Measurements from ENCODE around the gene RPS3A.

Gene RPS3A

DNA sequence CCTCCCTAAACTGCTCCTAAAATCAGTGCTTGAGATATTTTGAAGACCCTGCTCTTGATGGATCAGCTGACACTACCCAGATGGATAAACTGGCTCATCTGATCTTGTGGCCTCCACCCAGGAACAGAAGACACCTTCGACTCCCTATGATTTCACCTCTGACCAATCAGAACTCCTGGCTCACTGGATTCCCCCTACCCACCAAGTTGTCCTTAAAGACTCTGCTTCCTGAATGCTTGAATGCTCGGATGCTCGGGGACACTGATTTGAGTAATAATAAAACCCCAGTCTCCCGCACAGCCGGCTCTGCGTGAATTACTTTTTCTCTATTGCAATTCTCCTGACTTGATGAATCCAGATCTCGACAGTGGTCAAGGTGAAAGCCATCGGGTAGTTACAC, 12.0 kb upstream of the RPS3A start:
- TF ChIP-seq CTCF (IDR thresholded peaks at IDR 0.05; ENCODE audit: low read depth, low read length) = no peak
- DNase-seq (ENCODE audit: low read depth in 2 of 2) = no peak
- no peak overlapping the region for H3K4me3 ChIP-seq (replicated peaks in 1 of 2; ENCODE audit: low read depth in 2 of 2, low read length in 2 of 2)

GRCh38 chr4:151091047-151091446, 8.4 kb upstream of the RPS3A start:
- DNase-seq (ENCODE audit: low read depth in 2 of 2) = no peak
- no peak overlapping the region for H3K4me3 ChIP-seq (replicated peaks in 1 of 2; ENCODE audit: low read depth in 2 of 2, low read length in 2 of 2)
- TF ChIP-seq CTCF (IDR thresholded peaks at IDR 0.05; ENCODE audit: low read depth, low read length) = no peak

GRCh38 chr4:151092488-151092887, 6.9 kb upstream of the RPS3A start:
- no peak for DNase-seq (ENCODE audit: low read depth in 2 of 2)
- TF ChIP-seq CTCF (IDR thresholded peaks at IDR 0.05; ENCODE audit: low read depth, low read length) = no peak
- H3K4me3 ChIP-seq (replicated peaks in 1 of 2; ENCODE audit: low read depth in 2 of 2, low read length in 2 of 2) = no peak overlapping the region

- H3K4me3 ChIP-seq (replicated peaks in 1 of 2; ENCODE audit: low read depth in 2 of 2, low read length in 2 of 2) = no peak overlapping the region
- TF ChIP-seq CTCF (IDR thresholded peaks at IDR 0.05; ENCODE audit: low read depth, low read length) = no peak
- DNase-seq (ENCODE audit: low read depth in 2 of 2) = no peak
These were observed 6.2 kb upstream of the RPS3A start for GRCh38 chr4:151093203-151093602.

DNA sequence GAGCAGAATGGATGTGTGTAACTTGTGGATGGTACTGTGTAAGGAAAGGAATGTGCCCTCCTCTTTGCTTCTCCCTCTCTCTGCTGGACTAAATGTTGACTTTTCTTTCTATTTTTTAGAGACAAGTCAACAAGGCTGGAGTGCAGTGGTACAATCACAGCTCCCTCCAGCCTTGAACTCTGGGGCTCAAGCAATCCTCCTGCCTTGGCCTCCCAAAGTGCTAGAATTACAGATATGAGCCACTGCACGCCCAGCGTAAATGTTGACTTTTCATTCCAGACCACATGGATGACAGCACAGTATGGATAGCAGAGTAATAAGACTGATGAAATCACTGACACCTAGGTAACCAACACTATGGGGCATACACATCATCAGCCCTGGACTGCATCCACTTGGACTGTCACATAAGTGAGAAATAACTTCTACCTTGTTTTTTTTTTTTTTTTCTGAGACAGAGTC, 5.1 kb upstream of the RPS3A start:
- TF ChIP-seq CTCF (IDR thresholded peaks at IDR 0.05; ENCODE audit: low read depth, low read length) = no peak
- DNase-seq (ENCODE audit: low read depth in 2 of 2) = no peak
- no peak overlapping the region for H3K4me3 ChIP-seq (replicated peaks in 1 of 2; ENCODE audit: low read depth in 2 of 2, low read length in 2 of 2)

GRCh38 chr4:151095142-151095541, 4.3 kb upstream of the RPS3A start:
- no peak overlapping the region for H3K4me3 ChIP-seq (replicated peaks in 1 of 2; ENCODE audit: low read depth in 2 of 2, low read length in 2 of 2)
- TF ChIP-seq CTCF (IDR thresholded peaks at IDR 0.05; ENCODE audit: low read depth, low read length) = no peak
- no peak for DNase-seq (ENCODE audit: low read depth in 2 of 2)

DNA sequence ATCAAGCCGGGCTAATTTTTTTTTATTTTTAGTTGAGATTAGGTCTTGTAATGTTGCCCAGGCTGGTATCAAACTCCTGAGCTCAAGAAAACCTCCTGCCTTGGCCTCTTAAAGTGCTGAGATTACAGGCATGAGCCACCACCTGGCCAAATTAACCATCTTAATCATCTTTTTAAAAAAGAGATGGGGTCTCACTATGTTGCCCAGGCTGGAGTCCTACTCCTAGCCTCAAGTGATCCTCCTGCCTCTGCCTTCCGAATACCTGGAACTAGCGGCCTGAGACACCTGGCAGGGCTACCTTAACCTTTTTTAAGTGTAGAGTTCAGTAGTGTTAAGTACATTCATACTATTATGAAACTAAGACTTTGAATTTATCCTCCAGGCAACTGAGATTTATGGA, 1.7 kb upstream of the RPS3A start:
- no peak overlapping the region for H3K4me3 ChIP-seq (replicated peaks in 1 of 2; ENCODE audit: low read depth in 2 of 2, low read length in 2 of 2)
- no peak for DNase-seq (ENCODE audit: low read depth in 2 of 2)
- TF ChIP-seq CTCF (IDR thresholded peaks at IDR 0.05; ENCODE audit: low read depth, low read length) = no peak
